HFFc6 (cell line): Measurements from ENCODE around the gene SLIT3. TPM values are rescaled to one million over a fixed set of nuclear protein-coding genes. Genes with fewer than 3 reads are reported as not detected.

Experiments
- DNase-seq: peaks from one replicate; pipeline ENCODE4 v3.0.0-alpha.2; 2018
- H3K27ac Mint-ChIP-seq: 2 replicates; pipeline ENCODE4 v1.8.0; 2020; ENCODE audit warnings: mild to moderate bottlenecking, mixed read lengths
- H3K27me3 Mint-ChIP-seq: 2 replicates; pipeline ENCODE4 v1.8.0; 2021; ENCODE audit warnings: mild to moderate bottlenecking, moderate library complexity, mixed read lengths; ENCODE audit not compliant: insufficient read depth
- H3K36me3 Mint-ChIP-seq: 2 replicates; pipeline ENCODE4 v1.8.0; 2021; ENCODE audit warnings: low read depth, mixed read lengths
- H3K4me1 Mint-ChIP-seq: 2 replicates; pipeline ENCODE4 v1.8.0; 2020; ENCODE audit warnings: low read depth, mixed read lengths
- H3K4me3 Mint-ChIP-seq: 2 replicates; pipeline ENCODE4 v1.8.0; 2020; ENCODE audit warnings: mild to moderate bottlenecking, moderate library complexity, mixed read lengths
- H3K9me3 Mint-ChIP-seq: 2 replicates; pipeline ENCODE4 v1.8.0; 2020; ENCODE audit warnings: mild to moderate bottlenecking, mixed read lengths
- CTCF ChIP-seq: fragments of 200-600 bp; sonication (generic); IDR thresholded peaks from 2 replicates; pipeline ENCODE4 v1.5.0; 2021; ENCODE audit warnings: antibody characterized with exemption, mild to moderate bottlenecking
- total RNA-seq, 6 experiments: library from RNA; stranded (reverse); fragmentation: NEBNext Ultra II Directional; extraction: Animal tissue kit (Norgen Biotek cat#: 25700); gene quantifications; 2 replicates in 1 of 6; 3 replicates in 5 of 6; pipeline ENCODE4 v1.2.3, GENCODE V29; 2021

SLIT3 gene
- total RNA-seq, 6 experiments from 2014 or later = 4.2 to 8.3 (median 7.1) TPM

GRCh38 chr5:168779333-168779732, 521.6 kb downstream of the SLIT3 start:
- TF ChIP-seq CTCF = no peak
- Mint-ChIP-seq H3K27me3 (peaks cover 17% of the 10 kb centered on the region), H3K36me3 (no peaks in the 10 kb centered on the region), H3K4me1 (no peaks in the 10 kb centered on the region), H3K9me3 (no peaks in the 10 kb centered on the region), H3K27ac (no peak overlapping the region), H3K4me3 (no peak overlapping the region)
- DNase-seq = no peak

DNA sequence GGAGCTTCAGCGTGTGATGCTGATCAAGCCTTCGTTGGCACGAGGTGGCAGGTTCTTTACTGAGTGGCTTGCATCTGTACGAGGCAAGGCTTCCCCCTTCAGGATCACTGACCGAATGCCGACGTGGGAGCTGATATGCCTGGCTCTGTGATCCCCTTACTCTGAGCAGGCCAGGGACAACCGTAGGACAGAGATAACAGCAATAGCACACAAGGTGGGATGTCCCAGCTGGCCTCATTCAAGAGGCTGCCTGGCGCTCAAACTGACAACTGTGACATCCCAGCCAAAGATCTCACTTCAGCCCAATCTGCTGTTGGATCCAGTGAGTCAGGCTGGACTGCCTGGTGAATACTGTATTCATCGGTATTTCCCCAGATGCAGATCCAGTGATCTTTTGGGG, 522.4 kb downstream of the SLIT3 start:
- H3K4me3 Mint-ChIP-seq = no peak overlapping the region

GRCh38 chr5:168777651-168778050, 523.3 kb downstream of the SLIT3 start:
- Mint-ChIP-seq H3K4me3 (no peak overlapping the region), H3K36me3 (no peaks in the 10 kb centered on the region), H3K27ac (no peak overlapping the region), H3K27me3 (peaks cover 15% of the 10 kb centered on the region), H3K4me1 (no peaks in the 10 kb centered on the region), H3K9me3 (no peaks in the 10 kb centered on the region)
- DNase-seq = no peak
- no peak for TF ChIP-seq CTCF

More for the DNA sequence above, 522.4 kb downstream of the SLIT3 start:
- H3K9me3 Mint-ChIP-seq = no peaks in the 10 kb centered on the region
- H3K27me3 Mint-ChIP-seq = peaks cover 18% of the 10 kb centered on the region
- no peaks in the 10 kb centered on the region for H3K4me1 Mint-ChIP-seq
- TF ChIP-seq CTCF = no peak
- no peak overlapping the region for H3K27ac Mint-ChIP-seq
- DNase-seq = no peak
- no peaks in the 10 kb centered on the region for H3K36me3 Mint-ChIP-seq

DNA sequence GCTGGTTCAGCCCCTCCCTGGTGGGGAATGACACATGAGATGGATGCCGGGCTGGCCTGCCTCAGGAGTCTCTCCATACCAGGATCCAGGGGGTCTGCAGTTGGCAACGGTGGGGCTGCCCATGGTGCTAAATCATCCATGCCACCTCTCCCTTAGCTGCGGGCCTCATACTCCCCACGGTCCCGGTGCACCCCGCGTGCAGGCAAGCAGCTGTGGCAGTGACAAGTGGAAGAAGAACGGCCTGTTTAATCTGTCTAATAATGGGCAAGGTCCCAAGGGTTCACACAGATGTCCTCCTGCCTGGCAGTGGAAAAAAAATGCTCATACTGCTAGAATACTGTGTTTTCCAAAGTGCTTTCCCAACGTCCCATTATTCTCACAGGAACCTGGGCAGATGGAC, 524.9 kb downstream of the SLIT3 start:
- H3K27ac Mint-ChIP-seq = no peak overlapping the region
- H3K4me3 Mint-ChIP-seq = no peak overlapping the region
- H3K36me3 Mint-ChIP-seq = no peaks in the 10 kb centered on the region
- H3K27me3 Mint-ChIP-seq = peaks cover 15% of the 10 kb centered on the region
- no peak for DNase-seq
- no peaks in the 10 kb centered on the region for H3K4me1 Mint-ChIP-seq
- TF ChIP-seq CTCF = no peak
- no peaks in the 10 kb centered on the region for H3K9me3 Mint-ChIP-seq

DNA sequence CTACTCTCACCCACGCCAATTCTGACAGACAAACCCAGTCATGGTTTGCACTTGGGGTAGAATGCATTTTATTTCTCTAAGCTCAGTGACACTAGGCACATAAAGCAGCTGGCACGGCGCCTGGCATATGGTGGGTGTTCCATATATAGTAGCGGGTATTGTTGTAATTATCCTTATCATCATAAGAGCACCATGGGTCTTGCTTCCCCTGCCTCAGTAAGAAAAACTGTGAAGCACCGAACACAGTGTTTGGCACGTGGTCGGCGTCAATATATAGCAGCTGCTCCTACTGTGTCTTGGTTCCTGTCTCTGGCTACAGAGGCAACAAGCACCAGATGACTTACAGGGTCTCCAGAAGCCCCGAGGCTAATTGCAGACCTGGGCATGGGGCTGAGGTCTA, 527.7 kb downstream of the SLIT3 start:
- TF ChIP-seq CTCF = no peak
- Mint-ChIP-seq H3K27me3 (peaks cover 9% of the 10 kb centered on the region), H3K27ac (no peak overlapping the region), H3K4me3 (no peak overlapping the region), H3K4me1 (no peaks in the 10 kb centered on the region), H3K9me3 (peaks cover 5% of the 10 kb centered on the region; the same call in 1 of the 2 replicates), H3K36me3 (peaks cover under 1% of the 10 kb centered on the region; the same call in 1 of the 2 replicates)
- DNase-seq = no peak
